Measurements from ENCODE around the gene CLNK. TPM values are rescaled to one million over a fixed set of nuclear protein-coding genes. Genes with fewer than 3 reads are reported as not detected.

CLNK gene
- total and polyA plus RNA-seq, 4 donors: under 0.01 to 0.01 (median under 0.01) TPM; not detected in 1

DNA sequence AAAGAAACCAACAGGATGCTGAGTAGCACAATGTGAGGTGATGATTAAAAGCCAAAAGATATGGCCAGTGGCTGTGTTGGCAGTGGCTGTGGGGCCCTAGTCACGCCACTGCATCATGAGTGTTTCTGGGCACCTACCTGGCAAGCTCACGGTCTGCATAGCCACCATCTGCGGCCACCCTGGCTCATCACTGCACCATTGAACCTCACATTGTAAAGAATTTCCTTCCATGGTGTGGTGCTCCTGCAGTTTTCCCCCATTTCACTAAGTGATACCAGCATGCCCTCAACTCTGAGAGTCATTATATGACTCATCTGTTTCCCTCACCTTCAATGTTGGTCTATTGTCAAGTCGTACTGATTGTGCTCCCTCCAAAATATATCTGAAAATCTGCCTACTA, 45.5 kb upstream of the CLNK start:
- H3K9ac ChIP-seq (ENCODE audit: low read depth in 1 of 2, low read length in 2 of 2): no peak overlapping the region
- H3K27me3 ChIP-seq (ENCODE audit: control insufficient read depth in 4 of 4, insufficient read depth in 4 of 4, low read length in 3 of 4): no peaks in the 10 kb centered on the region
- H3K9me3 ChIP-seq (ENCODE audit: control insufficient read depth in 4 of 4, low read length in 3 of 4): no peaks in the 10 kb centered on the region
- no peak overlapping the region for H3K4me3 ChIP-seq (ENCODE audit: low read depth in 1 of 3, low read length in 3 of 3)
- no peak for DNase-seq (ENCODE audit: low spot score)
- H3K4me1 ChIP-seq (ENCODE audit: control insufficient read depth in 4 of 4, insufficient read depth in 4 of 4, low read length in 3 of 4): no peaks in the 10 kb centered on the region
- TF ChIP-seq YY1 (IDR thresholded peaks at IDR 0.05): no peak
- TF ChIP-seq GABPA (IDR thresholded peaks at IDR 0.05 in 1 of 2, conservative IDR thresholded peaks at IDR 0.05 in 1 of 2): no peak
- no peak for TF ChIP-seq MAX (IDR thresholded peaks at IDR 0.05)
- no peak for TF ChIP-seq RXRA (IDR thresholded peaks at IDR 0.05)
- TF ChIP-seq, protein P1, sequence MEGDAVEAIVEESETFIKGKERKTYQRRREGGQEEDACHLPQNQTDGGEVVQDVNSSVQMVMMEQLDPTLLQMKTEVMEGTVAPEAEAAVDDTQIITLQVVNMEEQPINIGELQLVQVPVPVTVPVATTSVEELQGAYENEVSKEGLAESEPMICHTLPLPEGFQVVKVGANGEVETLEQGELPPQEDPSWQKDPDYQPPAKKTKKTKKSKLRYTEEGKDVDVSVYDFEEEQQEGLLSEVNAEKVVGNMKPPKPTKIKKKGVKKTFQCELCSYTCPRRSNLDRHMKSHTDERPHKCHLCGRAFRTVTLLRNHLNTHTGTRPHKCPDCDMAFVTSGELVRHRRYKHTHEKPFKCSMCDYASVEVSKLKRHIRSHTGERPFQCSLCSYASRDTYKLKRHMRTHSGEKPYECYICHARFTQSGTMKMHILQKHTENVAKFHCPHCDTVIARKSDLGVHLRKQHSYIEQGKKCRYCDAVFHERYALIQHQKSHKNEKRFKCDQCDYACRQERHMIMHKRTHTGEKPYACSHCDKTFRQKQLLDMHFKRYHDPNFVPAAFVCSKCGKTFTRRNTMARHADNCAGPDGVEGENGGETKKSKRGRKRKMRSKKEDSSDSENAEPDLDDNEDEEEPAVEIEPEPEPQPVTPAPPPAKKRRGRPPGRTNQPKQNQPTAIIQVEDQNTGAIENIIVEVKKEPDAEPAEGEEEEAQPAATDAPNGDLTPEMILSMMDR (IDR thresholded peaks at IDR 0.05; ENCODE audit: low read depth, low read length, missing input control): no peak
- TF ChIP-seq HNF4A (conservative IDR thresholded peaks at IDR 0.05): no peak
- no peak for TF ChIP-seq HNF4G (IDR thresholded peaks at IDR 0.05)
- no peak for TF ChIP-seq EGR1 (IDR thresholded peaks at IDR 0.05; ENCODE audit: low read depth in 2 of 2)
- TF ChIP-seq, protein P2, sequence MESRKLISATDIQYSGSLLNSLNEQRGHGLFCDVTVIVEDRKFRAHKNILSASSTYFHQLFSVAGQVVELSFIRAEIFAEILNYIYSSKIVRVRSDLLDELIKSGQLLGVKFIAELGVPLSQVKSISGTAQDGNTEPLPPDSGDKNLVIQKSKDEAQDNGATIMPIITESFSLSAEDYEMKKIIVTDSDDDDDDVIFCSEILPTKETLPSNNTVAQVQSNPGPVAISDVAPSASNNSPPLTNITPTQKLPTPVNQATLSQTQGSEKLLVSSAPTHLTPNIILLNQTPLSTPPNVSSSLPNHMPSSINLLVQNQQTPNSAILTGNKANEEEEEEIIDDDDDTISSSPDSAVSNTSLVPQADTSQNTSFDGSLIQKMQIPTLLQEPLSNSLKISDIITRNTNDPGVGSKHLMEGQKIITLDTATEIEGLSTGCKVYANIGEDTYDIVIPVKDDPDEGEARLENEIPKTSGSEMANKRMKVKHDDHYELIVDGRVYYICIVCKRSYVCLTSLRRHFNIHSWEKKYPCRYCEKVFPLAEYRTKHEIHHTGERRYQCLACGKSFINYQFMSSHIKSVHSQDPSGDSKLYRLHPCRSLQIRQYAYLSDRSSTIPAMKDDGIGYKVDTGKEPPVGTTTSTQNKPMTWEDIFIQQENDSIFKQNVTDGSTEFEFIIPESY (IDR thresholded peaks at IDR 0.05): no peak
- TF ChIP-seq FOXA2 (IDR thresholded peaks at IDR 0.05): no peak
- TF ChIP-seq TAF1 (conservative IDR thresholded peaks at IDR 0.05): no peak
- TF ChIP-seq SP1 (IDR thresholded peaks at IDR 0.05): no peak
- no peak for TF ChIP-seq ATF3 (IDR thresholded peaks at IDR 0.05)
- no peak for TF ChIP-seq FOXA1 (IDR thresholded peaks at IDR 0.05)
- TF ChIP-seq RAD21 (IDR thresholded peaks at IDR 0.05): no peak
- no peak for TF ChIP-seq REST (IDR thresholded peaks at IDR 0.05)
- no peak for TF ChIP-seq JUND (IDR thresholded peaks at IDR 0.05)
- no peak for TF ChIP-seq NR2F2 (IDR thresholded peaks at IDR 0.05)
- WGBS: 78% methylated on average over 4 of the region's 4 CpGs
- H3K36me3 ChIP-seq (ENCODE audit: control insufficient read depth in 4 of 4, insufficient read depth in 3 of 4, low read depth in 1 of 4, low read length in 3 of 4): no peaks in the 10 kb centered on the region
- H3K27ac ChIP-seq (ENCODE audit: low read depth in 1 of 2, low read length in 2 of 2): no peak overlapping the region
